Skeletal muscle cell (primary cell): ENCODE measurements around the gene EVI5L.

Source experiments
- DNase-seq: peaks from one replicate; pipeline ENCODE4 v3.0.0-alpha.2; 2010; ENCODE audit warnings: low read depth
- H3K4me3 ChIP-seq: 2 replicates; pipeline ENCODE4 v1.5.1; 2011; ENCODE audit warnings: low read depth, mild to moderate bottlenecking, control low read depth, low read length, moderate library complexity

EVI5L gene

DNA sequence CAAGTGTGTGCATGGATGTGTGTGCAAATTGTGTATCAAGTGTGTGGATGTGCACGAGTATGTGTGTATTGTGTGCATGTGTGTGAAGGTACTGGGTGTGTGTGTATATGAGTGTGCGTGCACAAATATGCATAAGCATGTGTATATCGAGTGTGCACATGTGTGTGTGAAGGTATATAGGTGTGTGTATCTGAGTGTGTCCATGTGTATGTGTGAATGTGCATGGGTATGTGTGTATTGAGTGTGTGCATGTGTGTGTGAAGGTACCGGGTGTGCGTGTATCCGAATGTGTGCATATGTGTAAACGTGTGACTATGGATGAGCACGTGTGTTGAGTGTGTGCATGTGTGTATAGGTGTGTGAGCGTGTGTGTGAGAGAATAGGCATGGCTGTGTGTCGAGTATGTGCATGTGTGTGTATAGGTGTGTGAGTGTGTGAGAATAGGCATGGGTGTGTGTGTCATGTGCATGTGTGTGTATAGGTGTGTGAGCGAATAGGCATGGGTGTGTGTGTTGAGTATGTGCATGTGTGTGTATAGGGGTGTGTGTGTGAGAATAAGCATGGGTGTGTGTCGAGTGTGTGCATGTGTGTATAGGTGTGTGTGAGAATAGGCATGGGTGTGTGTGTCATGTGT lies 12.8 kb downstream of the EVI5L start:
- no peak for DNase-seq
- H3K4me3 ChIP-seq = no peak overlapping the region

DNA sequence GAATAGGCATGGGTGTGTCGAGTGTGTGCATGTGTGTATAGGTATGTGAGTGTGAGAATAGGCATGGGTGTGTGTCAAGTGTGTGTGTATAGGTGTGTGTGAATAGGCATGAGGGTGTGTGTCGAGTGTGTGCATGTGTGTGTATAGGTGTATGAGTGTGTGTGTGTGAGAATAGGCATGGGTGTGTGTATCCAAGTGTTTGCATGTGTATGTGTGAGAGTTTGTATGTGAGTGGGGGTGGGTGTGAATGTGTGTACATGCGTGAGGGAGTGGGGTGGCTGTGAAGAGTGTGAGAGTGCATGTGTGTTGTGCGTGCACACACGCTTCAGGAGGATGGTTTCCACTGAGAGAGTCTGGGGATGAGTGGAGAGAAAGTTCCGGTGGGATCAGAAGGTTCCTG lies 13.5 kb downstream of the EVI5L start:
- no peak overlapping the region for H3K4me3 ChIP-seq
- no peak for DNase-seq

- no peak for DNase-seq
These were observed 14.4 kb downstream of the EVI5L start for GRCh38 chr19:7844405-7844804.

GRCh38 chr19:7844951-7845350 lies 14.9 kb downstream of the EVI5L start:
- no peak for DNase-seq
- no peak overlapping the region for H3K4me3 ChIP-seq

More at GRCh38 chr19:7844405-7844804, 14.4 kb downstream of the EVI5L start:
- no peak overlapping the region for H3K4me3 ChIP-seq

GRCh38 chr19:7845390-7846154 lies 15.6 kb downstream of the EVI5L start:
- H3K4me3 ChIP-seq = no peak overlapping the region
- DNase-seq = no peak

- no peak overlapping the region for H3K4me3 ChIP-seq
- DNase-seq = no peak
These were observed 16.2 kb downstream of the EVI5L start for GRCh38 chr19:7846155-7846646.

DNA sequence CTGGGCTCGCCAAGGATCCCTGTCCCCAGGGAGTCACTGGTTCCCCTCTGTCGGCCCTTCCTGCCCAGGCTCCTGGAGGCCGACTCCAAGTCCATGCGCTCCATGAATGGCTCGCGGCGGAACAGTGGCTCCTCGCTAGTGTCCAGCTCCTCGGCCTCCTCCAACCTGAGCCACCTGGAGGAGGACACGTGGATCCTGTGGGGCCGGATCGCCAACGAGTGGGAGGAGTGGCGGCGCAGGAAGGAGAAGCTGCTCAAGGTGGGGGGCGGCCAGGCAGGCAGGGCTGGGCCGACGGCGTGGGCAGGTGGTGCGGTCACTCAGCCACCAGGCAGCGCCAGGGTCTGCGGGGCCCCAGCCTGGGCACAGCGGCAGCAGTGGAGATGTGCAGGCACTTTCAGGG lies 17.6 kb downstream of the EVI5L start:
- no peak overlapping the region for H3K4me3 ChIP-seq
- DNase-seq = no peak

DNA sequence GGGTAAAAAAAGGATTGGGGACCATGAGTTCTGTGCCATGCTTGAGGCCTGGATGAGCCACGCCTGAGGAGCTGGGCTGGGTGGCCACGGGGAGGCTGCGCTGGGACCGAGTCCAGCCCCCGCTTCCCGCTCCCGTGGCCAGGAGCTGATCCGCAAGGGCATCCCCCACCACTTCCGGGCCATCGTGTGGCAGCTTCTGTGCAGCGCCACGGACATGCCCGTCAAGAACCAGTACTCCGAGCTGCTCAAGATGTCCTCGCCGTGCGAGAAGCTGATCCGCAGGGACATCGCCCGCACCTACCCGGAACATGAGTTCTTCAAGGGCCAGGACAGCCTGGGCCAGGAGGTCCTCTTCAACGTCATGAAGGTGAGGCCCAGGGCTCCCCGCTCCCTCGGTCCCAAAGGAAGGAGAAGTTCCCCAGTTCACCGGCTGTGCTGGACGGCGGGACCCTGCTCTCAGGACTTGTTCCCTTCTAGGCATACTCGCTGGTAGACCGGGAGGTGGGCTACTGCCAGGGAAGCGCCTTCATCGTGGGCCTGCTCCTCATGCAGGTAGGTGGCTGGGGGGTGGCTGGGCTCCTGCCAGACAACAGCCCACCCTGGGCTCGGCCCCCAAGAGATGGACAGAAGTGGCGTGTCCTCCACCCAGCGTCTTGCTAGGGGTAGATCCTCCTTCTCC lies 18.9 kb downstream of the EVI5L start:
- DNase-seq = no peak
- no peak overlapping the region for H3K4me3 ChIP-seq

GRCh38 chr19:7849631-7849999 lies 19.6 kb downstream of the EVI5L start:
- no peak overlapping the region for H3K4me3 ChIP-seq
- no peak for DNase-seq

- no peak overlapping the region for H3K4me3 ChIP-seq
- DNase-seq = no peak
These were observed 20.2 kb downstream of the EVI5L start for GRCh38 chr19:7850000-7850813.

DNA sequence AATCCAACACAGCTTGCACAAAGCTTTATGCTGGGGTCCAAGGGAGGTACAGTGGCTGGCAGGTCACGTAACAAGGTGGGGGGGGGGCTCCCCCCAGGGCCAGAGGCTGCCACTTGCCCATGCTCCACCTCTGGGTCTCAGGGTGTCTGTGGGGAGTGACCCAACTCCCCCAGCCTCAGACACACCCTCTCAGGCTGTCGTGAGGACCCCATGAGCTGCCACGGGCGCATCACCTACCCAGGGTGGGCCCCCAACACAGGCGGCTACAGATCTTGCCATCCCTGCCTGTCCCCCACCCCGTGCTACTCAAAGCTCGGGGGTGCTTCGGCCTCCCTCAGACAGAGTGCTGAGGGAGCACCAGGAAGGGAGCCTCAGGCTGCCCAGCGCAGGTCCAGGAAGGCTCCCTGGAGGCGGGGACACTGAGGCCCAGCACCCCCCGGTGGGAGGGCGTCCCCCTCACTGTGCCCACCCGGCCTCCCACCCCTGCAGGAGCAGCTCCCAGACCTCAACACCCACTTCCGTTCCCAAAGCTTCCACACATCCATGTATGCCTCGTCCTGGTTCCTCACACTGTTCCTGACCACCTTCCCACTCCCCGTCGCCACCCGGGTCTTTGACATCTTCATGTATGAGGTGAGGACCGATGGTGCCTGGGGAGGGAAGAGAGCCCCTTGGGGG lies 21.1 kb downstream of the EVI5L start:
- DNase-seq = no peak
- no peak overlapping the region for H3K4me3 ChIP-seq

- no peak overlapping the region for H3K4me3 ChIP-seq
- no peak for DNase-seq
These were observed 21.8 kb downstream of the EVI5L start for GRCh38 chr19:7851623-7852500.

DNA sequence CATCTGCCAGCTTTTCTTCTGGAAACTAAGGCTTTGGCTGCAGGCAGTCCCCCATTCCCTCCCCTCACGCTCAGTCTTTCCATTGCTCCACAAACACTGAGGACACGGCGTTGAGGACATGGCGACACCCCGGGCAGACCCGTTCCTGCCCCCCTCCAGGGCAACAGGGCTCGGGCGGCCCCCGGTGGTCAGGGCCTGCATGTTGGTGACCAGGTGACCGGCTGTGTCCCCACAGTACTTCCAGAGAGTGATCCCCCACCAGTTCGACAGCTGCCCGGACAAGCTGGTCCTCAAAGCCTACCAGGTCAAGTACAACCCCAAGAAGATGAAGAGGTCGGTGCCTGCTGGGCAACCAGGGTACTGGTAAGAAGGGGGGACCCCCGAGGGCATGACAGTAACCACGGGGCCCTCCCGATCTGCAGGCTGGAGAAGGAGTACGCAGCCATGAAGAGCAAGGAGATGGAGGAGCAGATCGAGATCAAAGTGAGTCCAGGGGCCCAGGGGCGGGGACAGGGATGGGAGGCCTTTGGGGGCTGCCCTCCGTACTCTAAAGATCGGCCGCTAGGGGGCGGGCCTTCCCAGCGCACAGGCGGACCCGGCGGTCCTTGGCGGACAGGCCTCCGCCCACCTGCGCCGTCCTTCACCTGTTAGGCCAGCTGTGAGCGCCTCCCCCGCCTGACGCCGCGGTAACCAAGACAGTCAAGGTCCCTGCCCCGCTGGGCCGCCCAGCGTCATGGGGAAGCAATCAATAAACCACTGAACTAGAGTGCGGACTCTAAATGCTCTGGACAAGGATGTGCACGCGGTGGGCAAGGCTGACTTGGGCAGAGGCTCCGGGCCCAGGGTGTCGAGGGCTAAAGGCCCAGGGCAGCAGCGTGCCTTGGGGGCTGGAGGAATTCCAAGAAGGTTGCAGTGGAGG lies 23.1 kb downstream of the EVI5L start:
- DNase-seq = no peak
- H3K4me3 ChIP-seq = no peak overlapping the region

GRCh38 chr19:7853770-7854128 lies 23.7 kb downstream of the EVI5L start:
- no peak for DNase-seq
- no peak overlapping the region for H3K4me3 ChIP-seq

DNA sequence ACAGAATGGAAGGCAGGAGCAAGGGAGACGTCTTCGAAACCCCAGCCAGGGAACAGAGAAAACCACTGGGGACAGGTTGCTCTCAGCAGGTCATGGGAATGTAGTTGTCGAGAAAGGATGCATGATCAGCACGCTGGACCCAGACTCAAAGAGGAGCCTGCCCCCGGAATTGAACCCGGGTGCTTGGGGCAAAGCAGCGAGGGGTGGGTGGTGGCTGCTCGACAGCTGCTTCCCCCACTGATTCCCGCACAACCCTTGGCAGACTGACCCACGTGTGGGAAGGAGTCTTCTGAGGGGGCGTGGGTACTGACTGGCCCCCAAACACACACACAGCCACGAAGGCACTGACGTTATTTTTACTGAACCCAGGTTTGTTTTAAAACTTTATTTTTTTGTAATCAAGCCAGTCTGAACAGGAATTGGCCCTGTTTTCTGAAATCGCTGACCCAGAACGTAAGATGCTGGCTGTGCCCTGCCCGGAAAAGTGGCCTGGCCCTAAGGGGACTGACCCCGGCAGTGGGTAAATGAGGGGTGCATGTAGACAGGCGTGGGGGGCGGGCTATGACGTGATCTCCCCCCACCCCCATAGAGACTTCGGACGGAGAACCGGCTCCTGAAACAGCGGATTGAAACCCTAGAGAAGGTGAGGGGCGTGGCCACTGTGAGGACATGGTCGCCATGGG lies 25.5 kb downstream of the EVI5L start:
- no peak for DNase-seq
- H3K4me3 ChIP-seq = no peak overlapping the region

- no peak overlapping the region for H3K4me3 ChIP-seq
- no peak for DNase-seq
These were observed 26.1 kb downstream of the EVI5L start for GRCh38 chr19:7856109-7856591.
